PC-3 (cell line): ENCODE measurements around the gene TFIP11. TPM values are rescaled to one million over a fixed set of nuclear protein-coding genes. Genes with fewer than 3 reads are reported as not detected.

ENCODE experiments used
- ATAC-seq: fragments of 200-7000 bp; cut with Tn5 transposase; 2 replicates; pipeline ENCODE4 v1.9.1; 2020; ENCODE audit warnings: mild to moderate bottlenecking, moderate library complexity
- BruUV-seq: library from RNA; stranded (reverse); fragments of 400-500 nt; replicated peaks from 2 replicates; lab custom pipeline; 2021; lab: Mats Ljungman, UMichigan
- CTCF ChIA-PET: fragments of 300-600 bp; sonication (Branson Sonifier 250); formaldehyde crosslinking; loops from one replicate; lab custom pipeline; 2022; ENCODE audit warnings: antibody characterized with exemption; lab: Charles Lee
- POLR2A ChIA-PET: fragments of 300-600 bp; sonication (Branson Sonifier 250); formaldehyde crosslinking; loops from one replicate; lab custom pipeline; 2022; ENCODE audit warnings: antibody characterized with exemption; ENCODE audit not compliant: unreplicated experiment; lab: Charles Lee
- DNase-seq: peaks from one replicate; pipeline ENCODE4 v3.0.0-alpha.2; 2015
- H2AFZ ChIP-seq: fragments of 300-600 bp; sonication (generic); 2 replicates; pipeline ENCODE4 v1.6.0; 2016; ENCODE audit warnings: antibody characterized with exemption, low read length
- H3F3A ChIP-seq: fragments of 300-600 bp; sonication (generic); one replicate; pipeline ENCODE4 v1.6.0; 2017; ENCODE audit warnings: antibody characterized with exemption, low read length, control low read depth, mild to moderate bottlenecking; ENCODE audit not compliant: unreplicated experiment
- H3K27ac ChIP-seq: fragments of 300-600 bp; sonication (generic); 2 replicates; pipeline ENCODE4 v1.5.1; 2016; ENCODE audit warnings: mild to moderate bottlenecking, low read length
- H3K27me3 ChIP-seq: fragments of 300-600 bp; sonication (generic); 2 replicates; pipeline ENCODE4 v1.6.1; 2016; ENCODE audit warnings: low read length, mixed read lengths
- H3K36me3 ChIP-seq: fragments of 300-600 bp; sonication (generic); 2 replicates; pipeline ENCODE4 v1.6.1; 2016; ENCODE audit warnings: low read depth, mixed run types, low read length, mixed read lengths
- H3K4me1 ChIP-seq: fragments of 300-600 bp; sonication (generic); 2 replicates; pipeline ENCODE4 v1.5.1; 2016; ENCODE audit warnings: low read length; ENCODE audit not compliant: insufficient read depth
- H3K4me2 ChIP-seq: fragments of 300-600 bp; sonication (generic); 2 replicates; pipeline ENCODE4 v1.6.0; 2016; ENCODE audit warnings: low read length
- H3K4me3 ChIP-seq: fragments of 300-600 bp; sonication (generic); 2 replicates; pipeline ENCODE4 v1.5.1; 2016; ENCODE audit warnings: mild to moderate bottlenecking, low read length, mixed read lengths
- H3K79me2 ChIP-seq: fragments of 300-600 bp; sonication (generic); 2 replicates; pipeline ENCODE4 v1.6.1; 2017; ENCODE audit warnings: low read length, mixed read lengths
- H3K9ac ChIP-seq: fragments of 300-600 bp; sonication (generic); 2 replicates; pipeline ENCODE4 v1.6.0; 2016; ENCODE audit warnings: mild to moderate bottlenecking, low read length
- H3K9me2 ChIP-seq: fragments of 300-600 bp; sonication (generic); replicated peaks from 2 replicates; pipeline ENCODE4 v1.6.1; 2016; ENCODE audit warnings: mixed run types, low read length, mixed read lengths
- H3K9me3 ChIP-seq: fragments of 300-600 bp; sonication (generic); 2 replicates; pipeline ENCODE4 v1.6.1; 2016; ENCODE audit warnings: low read length, mixed read lengths
- H4K20me1 ChIP-seq: fragments of 300-600 bp; sonication (generic); 2 replicates; pipeline ENCODE4 v1.6.1; 2016; ENCODE audit warnings: low read length, mixed read lengths
- CTCF ChIP-seq: fragments of 300-600 bp; sonication (generic); conservative IDR thresholded peaks from 2 replicates; pipeline ENCODE4 v1.5.1; 2017; ENCODE audit warnings: antibody characterized with exemption, low read depth, mild to moderate bottlenecking, low read length
- EZH2 ChIP-seq: fragments of 300-600 bp; sonication (generic); IDR thresholded peaks from one replicate; pipeline ENCODE4 v1.6.1; 2017; ENCODE audit warnings: antibody characterized with exemption, mild to moderate bottlenecking, low read length; ENCODE audit not compliant: unreplicated experiment
- EZH2phosphoT487 ChIP-seq: fragments of 300-600 bp; sonication (generic); IDR thresholded peaks from 2 replicates; pipeline ENCODE4 v1.6.1; 2018; ENCODE audit warnings: mild to moderate bottlenecking, antibody characterized with exemption, low read length, borderline replicate concordance
- intact Hi-C: fragments of 100-400 bp; cut with micrococcal nuclease; formaldehyde crosslinking; loops from 2 replicates; pipeline ENCODE4 v1.9.0; 2023
- total RNA-seq: library from RNA; depleted of rRNA; stranded (reverse); fragments of >200 nt; gene quantifications from 2 replicates; pipeline ENCODE4 v1.2.3, GENCODE V29; 2014

The TFIP11 gene
- total RNA-seq, 1 experiment from 2014 or later = 22.4 TPM

GRCh38 chr22:26484360-26484706 lies 27.9 kb downstream of the TFIP11 start:
- H3K4me1 ChIP-seq = peaks cover 24% of the 10 kb centered on the region
- no peaks in the 10 kb centered on the region; the same call in none of the 2 replicates for H3K36me3 ChIP-seq
- H3K4me2 ChIP-seq = peak overlapping the region; percentile 98
- TSS peak; percentile 59 for BruUV-seq
- no peaks in the 10 kb centered on the region for H3K9me3 ChIP-seq
- intact Hi-C loops = no loop called here
- no peak for TF ChIP-seq EZH2
- TF ChIP-seq EZH2phosphoT487 = no peak
- TF ChIP-seq CTCF = no peak
- ChIA-PET CTCF (no interaction called here), POLR2A (no interaction called here)
- H2AFZ ChIP-seq = peak overlapping the region; percentile 87
- no peak for ATAC-seq
- DNase-seq = no peak
- no peaks in the 10 kb centered on the region for H3F3A ChIP-seq
- H3K27me3 ChIP-seq = no peaks in the 10 kb centered on the region
- H3K9me2 ChIP-seq = no peaks in the 10 kb centered on the region
- H3K9ac ChIP-seq = peak overlapping the region; percentile 93
- peak overlapping the region; percentile 41 for H3K27ac ChIP-seq
- H3K4me3 ChIP-seq = peak overlapping the region; percentile 88
- H4K20me1 ChIP-seq = no peaks in the 10 kb centered on the region
- H3K79me2 ChIP-seq = peaks cover 52% of the 10 kb centered on the region

GRCh38 chr22:26483439-26484359 lies 28.6 kb downstream of the TFIP11 start, which contains the start of the genes HPS4 and SRRD:
Gene HPS4, minus strand, starts transcription at chr22:26483783. Its CDS starts 2,021 bp downstream, at chr22:26481762.
Gene SRRD, plus strand, starts transcription at chr22:26483877. Its CDS starts 14 bp downstream, at chr22:26483891.
- ChIA-PET POLR2A (interaction anchor here (1.0 kb wide), 1 partner anchor 10 kb away, joined by 3 read pairs; no protein-coding TSS in a partner anchor), CTCF (no interaction called here)
- no peaks in the 10 kb centered on the region for H4K20me1 ChIP-seq
- ATAC-seq (peak; percentile 77), DNase-seq (peak; percentile 89)
- H3F3A ChIP-seq = no peaks in the 10 kb centered on the region
- intact Hi-C loops = no loop called here
- peak within 1 kb of the TSS; percentile 88 for H3K4me3 ChIP-seq
- H3K36me3 ChIP-seq = no peaks in the 10 kb centered on the region; the same call in 1 of the 2 replicates
- H3K9me2 ChIP-seq = no peaks in the 10 kb centered on the region
- BruUV-seq = no TSS peak
- H3K79me2 ChIP-seq = peaks cover 58% of the 10 kb centered on the region
- peak within 1 kb of the TSS; percentile 98 for H3K4me2 ChIP-seq
- peak within 1 kb of the TSS; percentile 93 for H3K9ac ChIP-seq
- H3K27me3 ChIP-seq = no peaks in the 10 kb centered on the region
- TF ChIP-seq EZH2phosphoT487 (no peak), EZH2 (no peak), CTCF (no peak)
- H3K4me1 ChIP-seq = peaks cover 24% of the 10 kb centered on the region
- H3K27ac ChIP-seq = peak within 1 kb of the TSS; percentile 50
- peak within 1 kb of the TSS; percentile 87 for H2AFZ ChIP-seq
- H3K9me3 ChIP-seq = no peaks in the 10 kb centered on the region
